ENCODE data around the gene MAP4K3. TPM values are rescaled to one million over a fixed set of nuclear protein-coding genes. Genes with fewer than 3 reads are reported as not detected.

Gene MAP4K3
- total and polyA plus RNA-seq, 2 of the 8 experiments (the other 6 are each of a cell fraction or from before 2014, with no cell fraction given) = 11.4 to 63.0 TPM

DNA sequence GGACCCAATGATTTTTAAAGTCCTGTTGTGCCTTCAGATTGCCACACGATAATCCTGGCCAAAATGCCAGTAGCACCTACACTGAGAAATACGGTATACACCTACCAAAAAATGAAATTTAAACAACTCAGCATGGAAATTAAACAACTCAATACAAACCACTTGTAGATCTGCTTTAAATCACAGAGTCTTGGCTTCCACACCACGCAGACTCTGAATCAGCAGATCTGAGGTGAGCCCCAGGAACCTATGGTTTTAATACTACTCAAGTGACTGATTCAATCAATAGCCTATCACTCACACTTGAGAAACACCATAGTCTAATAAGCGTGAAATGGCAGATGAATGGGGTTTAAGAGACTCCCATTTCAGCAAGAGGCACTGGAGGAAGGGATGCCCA is 46.9 kb downstream of the MAP4K3 start (continued):
- TF ChIP-seq, protein P1, sequence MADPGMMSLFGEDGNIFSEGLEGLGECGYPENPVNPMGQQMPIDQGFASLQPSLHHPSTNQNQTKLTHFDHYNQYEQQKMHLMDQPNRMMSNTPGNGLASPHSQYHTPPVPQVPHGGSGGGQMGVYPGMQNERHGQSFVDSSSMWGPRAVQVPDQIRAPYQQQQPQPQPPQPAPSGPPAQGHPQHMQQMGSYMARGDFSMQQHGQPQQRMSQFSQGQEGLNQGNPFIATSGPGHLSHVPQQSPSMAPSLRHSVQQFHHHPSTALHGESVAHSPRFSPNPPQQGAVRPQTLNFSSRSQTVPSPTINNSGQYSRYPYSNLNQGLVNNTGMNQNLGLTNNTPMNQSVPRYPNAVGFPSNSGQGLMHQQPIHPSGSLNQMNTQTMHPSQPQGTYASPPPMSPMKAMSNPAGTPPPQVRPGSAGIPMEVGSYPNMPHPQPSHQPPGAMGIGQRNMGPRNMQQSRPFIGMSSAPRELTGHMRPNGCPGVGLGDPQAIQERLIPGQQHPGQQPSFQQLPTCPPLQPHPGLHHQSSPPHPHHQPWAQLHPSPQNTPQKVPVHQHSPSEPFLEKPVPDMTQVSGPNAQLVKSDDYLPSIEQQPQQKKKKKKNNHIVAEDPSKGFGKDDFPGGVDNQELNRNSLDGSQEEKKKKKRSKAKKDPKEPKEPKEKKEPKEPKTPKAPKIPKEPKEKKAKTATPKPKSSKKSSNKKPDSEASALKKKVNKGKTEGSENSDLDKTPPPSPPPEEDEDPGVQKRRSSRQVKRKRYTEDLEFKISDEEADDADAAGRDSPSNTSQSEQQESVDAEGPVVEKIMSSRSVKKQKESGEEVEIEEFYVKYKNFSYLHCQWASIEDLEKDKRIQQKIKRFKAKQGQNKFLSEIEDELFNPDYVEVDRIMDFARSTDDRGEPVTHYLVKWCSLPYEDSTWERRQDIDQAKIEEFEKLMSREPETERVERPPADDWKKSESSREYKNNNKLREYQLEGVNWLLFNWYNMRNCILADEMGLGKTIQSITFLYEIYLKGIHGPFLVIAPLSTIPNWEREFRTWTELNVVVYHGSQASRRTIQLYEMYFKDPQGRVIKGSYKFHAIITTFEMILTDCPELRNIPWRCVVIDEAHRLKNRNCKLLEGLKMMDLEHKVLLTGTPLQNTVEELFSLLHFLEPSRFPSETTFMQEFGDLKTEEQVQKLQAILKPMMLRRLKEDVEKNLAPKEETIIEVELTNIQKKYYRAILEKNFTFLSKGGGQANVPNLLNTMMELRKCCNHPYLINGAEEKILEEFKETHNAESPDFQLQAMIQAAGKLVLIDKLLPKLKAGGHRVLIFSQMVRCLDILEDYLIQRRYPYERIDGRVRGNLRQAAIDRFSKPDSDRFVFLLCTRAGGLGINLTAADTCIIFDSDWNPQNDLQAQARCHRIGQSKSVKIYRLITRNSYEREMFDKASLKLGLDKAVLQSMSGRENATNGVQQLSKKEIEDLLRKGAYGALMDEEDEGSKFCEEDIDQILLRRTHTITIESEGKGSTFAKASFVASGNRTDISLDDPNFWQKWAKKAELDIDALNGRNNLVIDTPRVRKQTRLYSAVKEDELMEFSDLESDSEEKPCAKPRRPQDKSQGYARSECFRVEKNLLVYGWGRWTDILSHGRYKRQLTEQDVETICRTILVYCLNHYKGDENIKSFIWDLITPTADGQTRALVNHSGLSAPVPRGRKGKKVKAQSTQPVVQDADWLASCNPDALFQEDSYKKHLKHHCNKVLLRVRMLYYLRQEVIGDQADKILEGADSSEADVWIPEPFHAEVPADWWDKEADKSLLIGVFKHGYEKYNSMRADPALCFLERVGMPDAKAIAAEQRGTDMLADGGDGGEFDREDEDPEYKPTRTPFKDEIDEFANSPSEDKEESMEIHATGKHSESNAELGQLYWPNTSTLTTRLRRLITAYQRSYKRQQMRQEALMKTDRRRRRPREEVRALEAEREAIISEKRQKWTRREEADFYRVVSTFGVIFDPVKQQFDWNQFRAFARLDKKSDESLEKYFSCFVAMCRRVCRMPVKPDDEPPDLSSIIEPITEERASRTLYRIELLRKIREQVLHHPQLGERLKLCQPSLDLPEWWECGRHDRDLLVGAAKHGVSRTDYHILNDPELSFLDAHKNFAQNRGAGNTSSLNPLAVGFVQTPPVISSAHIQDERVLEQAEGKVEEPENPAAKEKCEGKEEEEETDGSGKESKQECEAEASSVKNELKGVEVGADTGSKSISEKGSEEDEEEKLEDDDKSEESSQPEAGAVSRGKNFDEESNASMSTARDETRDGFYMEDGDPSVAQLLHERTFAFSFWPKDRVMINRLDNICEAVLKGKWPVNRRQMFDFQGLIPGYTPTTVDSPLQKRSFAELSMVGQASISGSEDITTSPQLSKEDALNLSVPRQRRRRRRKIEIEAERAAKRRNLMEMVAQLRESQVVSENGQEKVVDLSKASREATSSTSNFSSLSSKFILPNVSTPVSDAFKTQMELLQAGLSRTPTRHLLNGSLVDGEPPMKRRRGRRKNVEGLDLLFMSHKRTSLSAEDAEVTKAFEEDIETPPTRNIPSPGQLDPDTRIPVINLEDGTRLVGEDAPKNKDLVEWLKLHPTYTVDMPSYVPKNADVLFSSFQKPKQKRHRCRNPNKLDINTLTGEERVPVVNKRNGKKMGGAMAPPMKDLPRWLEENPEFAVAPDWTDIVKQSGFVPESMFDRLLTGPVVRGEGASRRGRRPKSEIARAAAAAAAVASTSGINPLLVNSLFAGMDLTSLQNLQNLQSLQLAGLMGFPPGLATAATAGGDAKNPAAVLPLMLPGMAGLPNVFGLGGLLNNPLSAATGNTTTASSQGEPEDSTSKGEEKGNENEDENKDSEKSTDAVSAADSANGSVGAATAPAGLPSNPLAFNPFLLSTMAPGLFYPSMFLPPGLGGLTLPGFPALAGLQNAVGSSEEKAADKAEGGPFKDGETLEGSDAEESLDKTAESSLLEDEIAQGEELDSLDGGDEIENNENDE (IDR thresholded peaks at IDR 0.05; ENCODE audit: insufficient replicate concordance, low read length) = peak; percentile 99
- TF ChIP-seq MAFK (IDR thresholded peaks at IDR 0.05; ENCODE audit: low read depth, low read length) (peak; percentile 50), CBX8 (IDR thresholded peaks at IDR 0.05; ENCODE audit: borderline replicate concordance, low read depth, low read length) (no peak)
